HepG2 (cell line): Measurements from ENCODE around the gene CYP4A22. TPM values are rescaled to one million over a fixed set of nuclear protein-coding genes. Genes with fewer than 3 reads are reported as not detected.

Source experiments
- ATAC-seq: fragments of 200-7000 bp; cut with Tn5 transposase; 3 replicates; pipeline ENCODE4 v1.9.1; 2020; ENCODE audit warnings: mild to moderate bottlenecking, moderate library complexity
- BruUV-seq: library from RNA; stranded (reverse); fragments of 400-500 nt; replicated peaks from 2 replicates; lab custom pipeline; 2021; lab: Mats Ljungman, UMichigan
- CTCF ChIA-PET: fragments of 300-600 bp; formaldehyde crosslinking; extraction: SDS; loops from one replicate; lab custom pipeline; 2021; ENCODE audit warnings: low total read pairs, inconsistent platforms, low intra/inter-chr PET ratio; lab: Yijun Ruan, JAX
- POLR2A ChIA-PET: fragments of 350-600 bp; sonication (Branson Sonifier 250); formaldehyde crosslinking; loops from one replicate; lab custom pipeline; 2020; ENCODE audit warnings: antibody characterized with exemption, inconsistent platforms; lab: Yijun Ruan, JAX
- DNase-seq: peaks from one replicate; pipeline ENCODE4 v3.0.0-alpha.2; 2015; ENCODE audit warnings: low spot score
- FAIRE-seq: peaks from 3 replicates; lab custom pipeline; 2011; peaks lifted over from hg19 to GRCh38; lab: Jason Lieb, UNC
- H2AFZ ChIP-seq: one replicate; pipeline ENCODE4 v1.6.1; 2011; ENCODE audit warnings: low read length, inconsistent platforms
- H3K27ac ChIP-seq: fragments of 300-600 bp; 3 replicates; pipeline ENCODE4 v1.8.0; 2011; ENCODE audit warnings: mixed run types, mild to moderate bottlenecking, mixed read lengths, low read length, inconsistent platforms; ENCODE audit not compliant: insufficient read depth; ENCODE audit errors: extremely low read length
- H3K27me3 ChIP-seq, 2 experiments: fragments of 200-600 bp in 1 of 2; 2 replicates in 1 of 2; 3 replicates in 1 of 2; pipeline versions ENCODE4 v1.6.0 to v1.8.0; 2011; ENCODE audit warnings: low read length in 2 of 2, mild to moderate bottlenecking in 2 of 2, moderate library complexity in 2 of 2, inconsistent platforms in 1 of 2; ENCODE audit not compliant: insufficient read depth in 2 of 2, control insufficient read depth in 1 of 2
- H3K36me3 ChIP-seq, 2 experiments: fragments of 200-600 bp in 1 of 2; replicated peaks in 1 of 2; 2 replicates in 1 of 2; 3 replicates in 1 of 2; pipeline versions ENCODE4 v1.5.1 to v1.8.0; 2011; ENCODE audit warnings: low read length in 2 of 2, inconsistent platforms in 1 of 2; ENCODE audit not compliant: insufficient read depth in 2 of 2, control insufficient read depth in 1 of 2
- H3K4me1 ChIP-seq: 2 replicates; pipeline ENCODE4 v1.5.1; 2012; ENCODE audit warnings: low read length, inconsistent platforms; ENCODE audit not compliant: insufficient read depth
- H3K4me2 ChIP-seq: 2 replicates; pipeline ENCODE4 v1.6.0; 2011; ENCODE audit warnings: low read depth, low read length, inconsistent platforms
- H3K4me3 ChIP-seq, 3 experiments: fragments of 200-600 bp in 1 of 3; sonication (generic), shearing (Covaris generic) in 1 of 3; replicated peaks in 1 of 3; 2 replicates each; pipeline ENCODE4 v1.5.1; 2011 to 2016; ENCODE audit warnings: low read length in 3 of 3, inconsistent platforms in 2 of 3, low read depth in 2 of 3, mild to moderate bottlenecking in 2 of 3, control low read depth in 1 of 3, mixed read lengths in 1 of 3; ENCODE audit not compliant: insufficient read depth in 1 of 3
- H3K79me2 ChIP-seq: one replicate; pipeline ENCODE4 v1.6.1; 2011; ENCODE audit warnings: low read length, inconsistent platforms; ENCODE audit not compliant: insufficient read depth
- H3K9ac ChIP-seq: 2 replicates; pipeline ENCODE4 v1.6.0; 2011; ENCODE audit warnings: mild to moderate bottlenecking, low read depth, low read length, inconsistent platforms; ENCODE audit not compliant: insufficient read depth
- H3K9me3 ChIP-seq: 2 replicates; pipeline ENCODE4 v1.5.1; 2012; ENCODE audit warnings: mild to moderate bottlenecking, low read length
- H4K20me1 ChIP-seq: 2 replicates; pipeline ENCODE4 v1.6.0; 2011; ENCODE audit warnings: inconsistent platforms, mild to moderate bottlenecking, low read length, moderate library complexity; ENCODE audit not compliant: insufficient read depth
- MYNN ChIP-seq: sonication (generic); formaldehyde crosslinking; IDR thresholded peaks from 2 replicates; pipeline ENCODE4 v1.4.0; 2020; ENCODE audit warnings: mild to moderate bottlenecking, low read depth, missing genetic modification reagents
- NBN ChIP-seq: fragments of 450-650 bp; conservative IDR thresholded peaks from 2 replicates; pipeline ENCODE4 v1.6.1; 2017
- RBAK ChIP-seq: sonication (generic); formaldehyde crosslinking; IDR thresholded peaks from 2 replicates; pipeline ENCODE4 v1.5.1; 2020; ENCODE audit warnings: mild to moderate bottlenecking, missing genetic modification reagents
- THAP11 ChIP-seq: IDR thresholded peaks from 2 replicates; pipeline ENCODE4 v1.6.1; 2016; ENCODE audit warnings: missing biosample characterization, missing genetic modification reagents
- ZNF20 ChIP-seq: sonication (generic); formaldehyde crosslinking; IDR thresholded peaks from 2 replicates; pipeline ENCODE4 v1.4.0; 2020; ENCODE audit warnings: mild to moderate bottlenecking, moderate library complexity, missing genetic modification reagents
- ZNF224 ChIP-seq: sonication (generic); formaldehyde crosslinking; IDR thresholded peaks from 2 replicates; pipeline ENCODE4 v1.5.0; 2020; ENCODE audit warnings: mild to moderate bottlenecking, missing genetic modification reagents
- ZNF446 ChIP-seq: sonication (generic); formaldehyde crosslinking; IDR thresholded peaks from 2 replicates; pipeline ENCODE4 v1.5.0; 2020; ENCODE audit warnings: mild to moderate bottlenecking, missing genetic modification reagents
- in situ Hi-C: cut with HindIII; loops from 2 replicates; pipeline ENCODE4 v1.10.0; 2017; ENCODE audit warnings: low pct_unique_long_range_greater_than_20kb; ENCODE audit not compliant: extremely low pct_ligation_motif_present
- intact Hi-C: fragments of 100-400 bp; cut with micrococcal nuclease; formaldehyde crosslinking; loops from one replicate; pipeline ENCODE4 v1.10.0; 2022; ENCODE audit not compliant: unreplicated experiment
- polyA plus RNA-seq, 8 experiments: library from polyadenylated mRNA; depleted of rRNA in 3 of 8; stranded (reverse) in 7 of 8; unstranded in 1 of 8; fragments of >200 nt; fragmentation: Illumina TruSeq in 4 of 8; extraction: Trizol in 4 of 8; gene quantifications; 2 replicates each; pipeline versions ENCODE4 v1.2.1 to v1.2.3, GENCODE V29; 2011 to 2016; ENCODE audit warnings: low read depth in 4 of 8, missing spikeins in 1 of 8, mixed read lengths in 1 of 8; ENCODE audit not compliant: insufficient read depth in 1 of 8
- total RNA-seq, 5 experiments: library from RNA; depleted of rRNA; stranded (reverse); fragments of >200 nt; fragmentation: Illumina TruSeq; extraction: Trizol; gene quantifications; 2 replicates each; pipeline ENCODE4 v1.2.3, GENCODE V29; 2016; ENCODE audit warnings: low read depth in 1 of 5
- TF ChIP-seq, protein P1 (sequence below): sonication (generic); formaldehyde crosslinking; IDR thresholded peaks from 2 replicates; pipeline ENCODE4 v1.5.0; 2020; ENCODE audit warnings: mild to moderate bottlenecking, missing genetic modification reagents, borderline replicate concordance
- TF ChIP-seq, protein P2 (sequence below): sonication (generic); formaldehyde crosslinking; IDR thresholded peaks from 2 replicates; pipeline ENCODE4 v1.8.1; 2022; ENCODE audit warnings: low read depth, mild to moderate bottlenecking, missing genetic modification reagents
- TF ChIP-seq, protein P3 (sequence below): sonication (generic); formaldehyde crosslinking; IDR thresholded peaks from 2 replicates; pipeline ENCODE4 v1.4.0; 2020; ENCODE audit warnings: missing genetic modification reagents, borderline replicate concordance

The CYP4A22 gene
- total and polyA plus RNA-seq, 2 of the 13 experiments (the other 11 are each of a cell fraction or from before 2014, with no cell fraction given), result not detected

DNA sequence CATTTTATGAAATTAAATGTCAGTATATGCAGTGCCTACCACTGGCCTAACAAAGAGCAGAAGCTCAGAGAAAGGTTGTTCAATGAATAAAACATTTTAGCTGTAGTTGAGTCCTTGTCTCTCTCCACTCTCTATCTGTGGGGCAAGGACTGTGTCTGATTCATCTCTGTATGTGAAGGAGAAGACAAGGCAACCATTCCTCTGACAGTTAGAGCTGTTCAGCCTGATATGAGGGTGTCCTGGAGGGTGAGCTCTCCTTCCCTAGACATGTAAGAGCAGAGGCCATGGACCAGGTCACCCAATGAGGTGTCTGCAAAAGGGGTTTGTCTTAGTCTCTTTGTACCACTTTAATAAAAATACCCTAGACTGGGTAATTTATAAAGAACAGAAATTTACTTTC is 57.1 kb downstream of the CYP4A22 start:
- POLR2A ChIA-PET, result interaction anchor here (8.3 kb wide), 1 partner anchor 13 kb away, joined by 168 read pairs; no protein-coding TSS in a partner anchor
- no peak overlapping the region for H2AFZ ChIP-seq
- no peak overlapping the region for H3K27ac ChIP-seq
- H3K9ac ChIP-seq, result no peak overlapping the region
- no peak overlapping the region for H3K4me2 ChIP-seq
- no peaks in the 10 kb centered on the region for H3K36me3 ChIP-seq
- in situ Hi-C loops (loop anchor here (5.0 to 25.0 kb wide), 2 partner anchors 68 to 518 kb away; no protein-coding TSS in a partner anchor), intact Hi-C loops (loop anchor here (5.0 kb wide), 1 partner anchor 228 kb away; no protein-coding TSS in a partner anchor)
- no peak for ATAC-seq
- no peak for DNase-seq
- CTCF ChIA-PET, result interaction anchor here (3.9 kb wide), 1 partner anchor 69 kb away, joined by 28 read pairs; no protein-coding TSS in a partner anchor
- H3K27me3 ChIP-seq, result peaks cover 2 to 6% of the 10 kb centered on the region in 2 experiments; a peak in 2 of 5 replicates
- H3K4me1 ChIP-seq, result peaks cover 58% of the 10 kb centered on the region
- H3K9me3 ChIP-seq, result no peaks in the 10 kb centered on the region
- no peak overlapping the region for H3K4me3 ChIP-seq
- H4K20me1 ChIP-seq, result no peaks in the 10 kb centered on the region
- no TSS peak for BruUV-seq
- no peaks in the 10 kb centered on the region for H3K79me2 ChIP-seq
- no peak for FAIRE-seq
- no peak for TF ChIP-seq MYNN (CRISPR knock-in tag)
- TF ChIP-seq ZNF224 (CRISPR knock-in tag), result no peak
- TF ChIP-seq, protein P1, sequence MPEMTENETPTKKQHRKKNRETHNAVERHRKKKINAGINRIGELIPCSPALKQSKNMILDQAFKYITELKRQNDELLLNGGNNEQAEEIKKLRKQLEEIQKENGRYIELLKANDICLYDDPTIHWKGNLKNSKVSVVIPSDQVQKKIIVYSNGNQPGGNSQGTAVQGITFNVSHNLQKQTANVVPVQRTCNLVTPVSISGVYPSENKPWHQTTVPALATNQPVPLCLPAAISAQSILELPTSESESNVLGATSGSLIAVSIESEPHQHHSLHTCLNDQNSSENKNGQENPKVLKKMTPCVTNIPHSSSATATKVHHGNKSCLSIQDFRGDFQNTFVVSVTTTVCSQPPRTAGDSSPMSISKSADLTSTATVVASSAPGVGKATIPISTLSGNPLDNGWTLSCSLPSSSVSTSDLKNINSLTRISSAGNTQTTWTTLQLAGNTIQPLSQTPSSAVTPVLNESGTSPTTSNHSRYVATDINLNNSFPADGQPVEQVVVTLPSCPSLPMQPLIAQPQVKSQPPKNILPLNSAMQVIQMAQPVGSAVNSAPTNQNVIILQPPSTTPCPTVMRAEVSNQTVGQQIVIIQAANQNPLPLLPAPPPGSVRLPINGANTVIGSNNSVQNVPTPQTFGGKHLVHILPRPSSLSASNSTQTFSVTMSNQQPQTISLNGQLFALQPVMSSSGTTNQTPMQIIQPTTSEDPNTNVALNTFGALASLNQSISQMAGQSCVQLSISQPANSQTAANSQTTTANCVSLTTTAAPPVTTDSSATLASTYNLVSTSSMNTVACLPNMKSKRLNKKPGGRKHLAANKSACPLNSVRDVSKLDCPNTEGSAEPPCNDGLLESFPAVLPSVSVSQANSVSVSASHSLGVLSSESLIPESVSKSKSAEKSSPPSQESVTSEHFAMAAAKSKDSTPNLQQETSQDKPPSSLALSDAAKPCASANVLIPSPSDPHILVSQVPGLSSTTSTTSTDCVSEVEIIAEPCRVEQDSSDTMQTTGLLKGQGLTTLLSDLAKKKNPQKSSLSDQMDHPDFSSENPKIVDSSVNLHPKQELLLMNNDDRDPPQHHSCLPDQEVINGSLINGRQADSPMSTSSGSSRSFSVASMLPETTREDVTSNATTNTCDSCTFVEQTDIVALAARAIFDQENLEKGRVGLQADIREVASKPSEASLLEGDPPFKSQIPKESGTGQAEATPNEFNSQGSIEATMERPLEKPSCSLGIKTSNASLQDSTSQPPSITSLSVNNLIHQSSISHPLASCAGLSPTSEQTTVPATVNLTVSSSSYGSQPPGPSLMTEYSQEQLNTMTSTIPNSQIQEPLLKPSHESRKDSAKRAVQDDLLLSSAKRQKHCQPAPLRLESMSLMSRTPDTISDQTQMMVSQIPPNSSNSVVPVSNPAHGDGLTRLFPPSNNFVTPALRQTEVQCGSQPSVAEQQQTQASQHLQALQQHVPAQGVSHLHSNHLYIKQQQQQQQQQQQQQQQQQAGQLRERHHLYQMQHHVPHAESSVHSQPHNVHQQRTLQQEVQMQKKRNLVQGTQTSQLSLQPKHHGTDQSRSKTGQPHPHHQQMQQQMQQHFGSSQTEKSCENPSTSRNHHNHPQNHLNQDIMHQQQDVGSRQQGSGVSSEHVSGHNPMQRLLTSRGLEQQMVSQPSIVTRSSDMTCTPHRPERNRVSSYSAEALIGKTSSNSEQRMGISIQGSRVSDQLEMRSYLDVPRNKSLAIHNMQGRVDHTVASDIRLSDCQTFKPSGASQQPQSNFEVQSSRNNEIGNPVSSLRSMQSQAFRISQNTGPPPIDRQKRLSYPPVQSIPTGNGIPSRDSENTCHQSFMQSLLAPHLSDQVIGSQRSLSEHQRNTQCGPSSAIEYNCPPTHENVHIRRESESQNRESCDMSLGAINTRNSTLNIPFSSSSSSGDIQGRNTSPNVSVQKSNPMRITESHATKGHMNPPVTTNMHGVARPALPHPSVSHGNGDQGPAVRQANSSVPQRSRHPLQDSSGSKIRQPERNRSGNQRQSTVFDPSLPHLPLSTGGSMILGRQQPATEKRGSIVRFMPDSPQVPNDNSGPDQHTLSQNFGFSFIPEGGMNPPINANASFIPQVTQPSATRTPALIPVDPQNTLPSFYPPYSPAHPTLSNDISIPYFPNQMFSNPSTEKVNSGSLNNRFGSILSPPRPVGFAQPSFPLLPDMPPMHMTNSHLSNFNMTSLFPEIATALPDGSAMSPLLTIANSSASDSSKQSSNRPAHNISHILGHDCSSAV (CRISPR knock-in tag), result no peak
- TF ChIP-seq ZNF446 (CRISPR knock-in tag), result no peak
- TF ChIP-seq, protein P2, sequence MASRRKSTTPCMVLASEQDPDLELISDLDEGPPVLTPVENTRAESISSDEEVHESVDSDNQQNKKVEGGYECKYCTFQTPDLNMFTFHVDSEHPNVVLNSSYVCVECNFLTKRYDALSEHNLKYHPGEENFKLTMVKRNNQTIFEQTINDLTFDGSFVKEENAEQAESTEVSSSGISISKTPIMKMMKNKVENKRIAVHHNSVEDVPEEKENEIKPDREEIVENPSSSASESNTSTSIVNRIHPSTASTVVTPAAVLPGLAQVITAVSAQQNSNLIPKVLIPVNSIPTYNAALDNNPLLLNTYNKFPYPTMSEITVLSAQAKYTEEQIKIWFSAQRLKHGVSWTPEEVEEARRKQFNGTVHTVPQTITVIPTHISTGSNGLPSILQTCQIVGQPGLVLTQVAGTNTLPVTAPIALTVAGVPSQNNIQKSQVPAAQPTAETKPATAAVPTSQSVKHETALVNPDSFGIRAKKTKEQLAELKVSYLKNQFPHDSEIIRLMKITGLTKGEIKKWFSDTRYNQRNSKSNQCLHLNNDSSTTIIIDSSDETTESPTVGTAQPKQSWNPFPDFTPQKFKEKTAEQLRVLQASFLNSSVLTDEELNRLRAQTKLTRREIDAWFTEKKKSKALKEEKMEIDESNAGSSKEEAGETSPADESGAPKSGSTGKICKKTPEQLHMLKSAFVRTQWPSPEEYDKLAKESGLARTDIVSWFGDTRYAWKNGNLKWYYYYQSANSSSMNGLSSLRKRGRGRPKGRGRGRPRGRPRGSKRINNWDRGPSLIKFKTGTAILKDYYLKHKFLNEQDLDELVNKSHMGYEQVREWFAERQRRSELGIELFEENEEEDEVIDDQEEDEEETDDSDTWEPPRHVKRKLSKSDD (CRISPR knock-in tag), result no peak
- TF ChIP-seq NBN, result no peak
- no peak for TF ChIP-seq THAP11 (CRISPR knock-in tag)
- TF ChIP-seq ZNF20 (CRISPR knock-in tag), result no peak
- TF ChIP-seq RBAK (CRISPR knock-in tag), result no peak
- TF ChIP-seq, protein P3, sequence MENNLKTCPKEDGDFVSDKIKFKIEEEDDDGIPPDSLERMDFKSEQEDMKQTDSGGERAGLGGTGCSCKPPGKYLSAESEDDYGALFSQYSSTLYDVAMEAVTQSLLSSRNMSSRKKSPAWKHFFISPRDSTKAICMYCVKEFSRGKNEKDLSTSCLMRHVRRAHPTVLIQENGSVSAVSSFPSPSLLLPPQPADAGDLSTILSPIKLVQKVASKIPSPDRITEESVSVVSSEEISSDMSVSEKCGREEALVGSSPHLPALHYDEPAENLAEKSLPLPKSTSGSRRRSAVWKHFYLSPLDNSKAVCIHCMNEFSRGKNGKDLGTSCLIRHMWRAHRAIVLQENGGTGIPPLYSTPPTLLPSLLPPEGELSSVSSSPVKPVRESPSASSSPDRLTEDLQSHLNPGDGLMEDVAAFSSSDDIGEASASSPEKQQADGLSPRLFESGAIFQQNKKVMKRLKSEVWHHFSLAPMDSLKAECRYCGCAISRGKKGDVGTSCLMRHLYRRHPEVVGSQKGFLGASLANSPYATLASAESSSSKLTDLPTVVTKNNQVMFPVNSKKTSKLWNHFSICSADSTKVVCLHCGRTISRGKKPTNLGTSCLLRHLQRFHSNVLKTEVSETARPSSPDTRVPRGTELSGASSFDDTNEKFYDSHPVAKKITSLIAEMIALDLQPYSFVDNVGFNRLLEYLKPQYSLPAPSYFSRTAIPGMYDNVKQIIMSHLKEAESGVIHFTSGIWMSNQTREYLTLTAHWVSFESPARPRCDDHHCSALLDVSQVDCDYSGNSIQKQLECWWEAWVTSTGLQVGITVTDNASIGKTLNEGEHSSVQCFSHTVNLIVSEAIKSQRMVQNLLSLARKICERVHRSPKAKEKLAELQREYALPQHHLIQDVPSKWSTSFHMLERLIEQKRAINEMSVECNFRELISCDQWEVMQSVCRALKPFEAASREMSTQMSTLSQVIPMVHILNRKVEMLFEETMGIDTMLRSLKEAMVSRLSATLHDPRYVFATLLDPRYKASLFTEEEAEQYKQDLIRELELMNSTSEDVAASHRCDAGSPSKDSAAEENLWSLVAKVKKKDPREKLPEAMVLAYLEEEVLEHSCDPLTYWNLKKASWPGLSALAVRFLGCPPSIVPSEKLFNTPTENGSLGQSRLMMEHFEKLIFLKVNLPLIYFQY (CRISPR knock-in tag), result no peak
